ENCODE measurements around the gene RAG1.

RAG1 gene

DNA sequence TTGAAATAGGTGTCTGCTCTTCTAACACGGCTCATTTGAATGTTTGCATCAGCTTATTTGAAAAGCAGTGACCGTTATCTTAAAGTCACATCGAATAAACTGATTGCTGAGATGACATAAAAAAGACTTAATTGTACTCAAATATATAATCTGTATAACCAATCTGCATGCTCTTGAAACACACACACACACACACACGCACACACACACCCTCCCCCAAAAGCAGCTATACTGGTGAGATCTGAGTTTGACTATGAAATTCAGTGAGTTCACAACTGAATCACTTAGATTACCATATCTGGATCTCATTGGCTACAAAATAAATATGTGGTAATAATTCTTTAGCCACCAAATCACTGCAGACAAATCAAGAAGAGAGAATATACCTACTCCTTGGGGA is 22.7 kb downstream of the RAG1 start:
- WGBS, 2 experiments (ENCODE audit: insufficient coverage in 2 of 2): 80% methylated on average over 1 of the region's 4 CpGs; no CpG with 5 or more reads in 1 of the 2 experiments
- H3K4me1 ChIP-seq (ENCODE audit: control insufficient read depth, insufficient read depth, low read length, poor library complexity, severe bottlenecking): peaks cover 4% of the 10 kb centered on the region
- no peaks in the 10 kb centered on the region for H3K9me3 ChIP-seq (ENCODE audit: control insufficient read depth, low read length)
- H3K4me3 ChIP-seq (ENCODE audit: extremely low read depth, insufficient read depth, low read length, poor library complexity, severe bottlenecking): no peak overlapping the region
- H3K36me3 ChIP-seq (ENCODE audit: control insufficient read depth, insufficient read depth, low read length): no peaks in the 10 kb centered on the region
- no peak overlapping the region for H3K27ac ChIP-seq (ENCODE audit: low read depth, low read length, severe bottlenecking)

DNA sequence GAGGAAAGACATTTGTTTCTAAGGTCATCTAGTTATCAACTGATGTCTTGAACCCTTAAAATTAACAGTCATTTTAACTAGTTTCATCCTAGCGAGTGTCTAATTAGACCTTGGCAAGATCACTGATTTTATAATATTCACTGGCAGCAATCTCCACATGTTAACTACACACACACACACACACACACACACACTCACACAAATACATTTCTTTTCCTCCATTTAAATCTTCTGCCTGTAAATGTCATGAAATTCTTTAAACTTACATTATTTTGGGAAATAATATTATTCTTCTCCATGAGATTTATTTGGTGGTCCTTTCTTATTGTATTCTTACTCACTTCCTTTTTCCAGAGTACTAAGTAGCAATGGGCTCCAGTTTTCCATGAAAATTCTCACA is 23.6 kb downstream of the RAG1 start:
- no peaks in the 10 kb centered on the region for H3K36me3 ChIP-seq (ENCODE audit: control insufficient read depth, insufficient read depth, low read length)
- no peaks in the 10 kb centered on the region for H3K9me3 ChIP-seq (ENCODE audit: control insufficient read depth, low read length)
- WGBS, 2 experiments (ENCODE audit: insufficient coverage in 2 of 2): 75 to 83% methylated on average over 1 of the region's 1 CpG
- no peak overlapping the region for H3K4me3 ChIP-seq (ENCODE audit: extremely low read depth, insufficient read depth, low read length, poor library complexity, severe bottlenecking)
- no peak overlapping the region for H3K27ac ChIP-seq (ENCODE audit: low read depth, low read length, severe bottlenecking)
- H3K4me1 ChIP-seq (ENCODE audit: control insufficient read depth, insufficient read depth, low read length, poor library complexity, severe bottlenecking): peaks cover 4% of the 10 kb centered on the region

- 0% methylated on average over 10 to 12 of the region's 29 CpGs for WGBS, 2 experiments (ENCODE audit: insufficient coverage in 2 of 2)
Measured at GRCh38 chr11:36594316-36594989, 26.6 kb downstream of the RAG1 start, which contains the start of gene IFTAP. Gene IFTAP (plus strand): TSS chr11:36594502. CDS start chr11:36610104, 15,602 bp downstream.

DNA sequence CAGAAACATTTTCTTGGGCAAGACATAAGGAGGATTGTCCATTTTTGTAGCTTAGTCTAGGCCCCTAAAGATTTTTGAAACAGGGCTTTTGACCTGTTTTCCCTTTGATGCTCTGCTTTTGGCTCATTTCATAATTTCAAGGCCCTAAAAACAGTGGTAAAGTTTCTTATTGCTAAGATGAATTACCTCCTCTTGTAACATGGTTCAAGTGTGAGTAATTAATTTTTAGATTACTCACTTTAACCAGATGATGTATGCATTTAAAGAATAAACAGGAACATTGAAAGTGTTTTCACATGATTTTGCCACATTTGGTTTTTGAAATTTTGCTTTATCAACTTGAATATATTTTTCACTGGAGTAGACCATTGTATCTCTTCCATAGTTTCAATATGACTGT is 29.1 kb downstream of the RAG1 start:
- Histone ChIP-seq H3K36me3 (ENCODE audit: control insufficient read depth, insufficient read depth, low read length) (no peaks in the 10 kb centered on the region), H3K4me3 (ENCODE audit: extremely low read depth, insufficient read depth, low read length, poor library complexity, severe bottlenecking) (no peak overlapping the region), H3K9me3 (ENCODE audit: control insufficient read depth, low read length) (no peaks in the 10 kb centered on the region), H3K4me1 (ENCODE audit: control insufficient read depth, insufficient read depth, low read length, poor library complexity, severe bottlenecking) (peaks cover 4% of the 10 kb centered on the region), H3K27ac (ENCODE audit: low read depth, low read length, severe bottlenecking) (no peak overlapping the region)

More at GRCh38 chr11:36594316-36594989, 26.6 kb downstream of the RAG1 start, which contains the start of gene IFTAP:
- peak within 1 kb of the TSS; percentile 77 for H3K4me3 ChIP-seq (ENCODE audit: extremely low read depth, insufficient read depth, low read length, poor library complexity, severe bottlenecking)
- H3K36me3 ChIP-seq (ENCODE audit: control insufficient read depth, insufficient read depth, low read length): no peaks in the 10 kb centered on the region
- peak within 1 kb of the TSS; percentile 38 for H3K27ac ChIP-seq (ENCODE audit: low read depth, low read length, severe bottlenecking)
- peaks cover 4% of the 10 kb centered on the region for H3K4me1 ChIP-seq (ENCODE audit: control insufficient read depth, insufficient read depth, low read length, poor library complexity, severe bottlenecking)
- H3K9me3 ChIP-seq (ENCODE audit: control insufficient read depth, low read length): no peaks in the 10 kb centered on the region

- no peak within 1 kb of the TSS for H3K27ac ChIP-seq (ENCODE audit: low read depth, low read length, severe bottlenecking)
- H3K9me3 ChIP-seq (ENCODE audit: control insufficient read depth, low read length): no peaks in the 10 kb centered on the region
- 90 to 94% methylated on average over 2 of the region's 2 CpGs for WGBS, 2 experiments (ENCODE audit: insufficient coverage in 2 of 2)
Measured at GRCh38 chr11:36598051-36598450, 30.2 kb downstream of the RAG1 start, which contains the start of gene RAG2. Gene RAG2 (minus strand): TSS chr11:36598236. CDS start chr11:36594168, 4,068 bp downstream.

GRCh38 chr11:36600180-36600579 is 32.4 kb downstream of the RAG1 start:
- Histone ChIP-seq H3K27ac (ENCODE audit: low read depth, low read length, severe bottlenecking) (no peak overlapping the region), H3K36me3 (ENCODE audit: control insufficient read depth, insufficient read depth, low read length) (no peaks in the 10 kb centered on the region), H3K4me3 (ENCODE audit: extremely low read depth, insufficient read depth, low read length, poor library complexity, severe bottlenecking) (no peak overlapping the region), H3K9me3 (ENCODE audit: control insufficient read depth, low read length) (no peaks in the 10 kb centered on the region), H3K4me1 (ENCODE audit: control insufficient read depth, insufficient read depth, low read length, poor library complexity, severe bottlenecking) (peaks cover 1% of the 10 kb centered on the region)
- WGBS, 2 experiments (ENCODE audit: insufficient coverage in 2 of 2): 53 to 63% methylated on average over 4 to 5 of the region's 7 CpGs

More at GRCh38 chr11:36598051-36598450, 30.2 kb downstream of the RAG1 start, which contains the start of gene RAG2:
- H3K4me1 ChIP-seq (ENCODE audit: control insufficient read depth, insufficient read depth, low read length, poor library complexity, severe bottlenecking): peaks cover 4% of the 10 kb centered on the region
- H3K36me3 ChIP-seq (ENCODE audit: control insufficient read depth, insufficient read depth, low read length): no peaks in the 10 kb centered on the region
- no peak within 1 kb of the TSS for H3K4me3 ChIP-seq (ENCODE audit: extremely low read depth, insufficient read depth, low read length, poor library complexity, severe bottlenecking)

GRCh38 chr11:36601155-36601554 is 33.3 kb downstream of the RAG1 start:
- no peaks in the 10 kb centered on the region for H3K4me1 ChIP-seq (ENCODE audit: control insufficient read depth, insufficient read depth, low read length, poor library complexity, severe bottlenecking)
- no peak overlapping the region for H3K4me3 ChIP-seq (ENCODE audit: extremely low read depth, insufficient read depth, low read length, poor library complexity, severe bottlenecking)
- WGBS, 2 experiments (ENCODE audit: insufficient coverage in 2 of 2): 77 to 93% methylated on average over 1 to 2 of the region's 2 CpGs
- no peaks in the 10 kb centered on the region for H3K36me3 ChIP-seq (ENCODE audit: control insufficient read depth, insufficient read depth, low read length)
- H3K9me3 ChIP-seq (ENCODE audit: control insufficient read depth, low read length): no peaks in the 10 kb centered on the region
- no peak overlapping the region for H3K27ac ChIP-seq (ENCODE audit: low read depth, low read length, severe bottlenecking)

GRCh38 chr11:36602135-36602534 is 34.3 kb downstream of the RAG1 start:
- no peaks in the 10 kb centered on the region for H3K9me3 ChIP-seq (ENCODE audit: control insufficient read depth, low read length)
- no peaks in the 10 kb centered on the region for H3K4me1 ChIP-seq (ENCODE audit: control insufficient read depth, insufficient read depth, low read length, poor library complexity, severe bottlenecking)
- no peak overlapping the region for H3K4me3 ChIP-seq (ENCODE audit: extremely low read depth, insufficient read depth, low read length, poor library complexity, severe bottlenecking)
- no peaks in the 10 kb centered on the region for H3K36me3 ChIP-seq (ENCODE audit: control insufficient read depth, insufficient read depth, low read length)
- H3K27ac ChIP-seq (ENCODE audit: low read depth, low read length, severe bottlenecking): no peak overlapping the region

DNA sequence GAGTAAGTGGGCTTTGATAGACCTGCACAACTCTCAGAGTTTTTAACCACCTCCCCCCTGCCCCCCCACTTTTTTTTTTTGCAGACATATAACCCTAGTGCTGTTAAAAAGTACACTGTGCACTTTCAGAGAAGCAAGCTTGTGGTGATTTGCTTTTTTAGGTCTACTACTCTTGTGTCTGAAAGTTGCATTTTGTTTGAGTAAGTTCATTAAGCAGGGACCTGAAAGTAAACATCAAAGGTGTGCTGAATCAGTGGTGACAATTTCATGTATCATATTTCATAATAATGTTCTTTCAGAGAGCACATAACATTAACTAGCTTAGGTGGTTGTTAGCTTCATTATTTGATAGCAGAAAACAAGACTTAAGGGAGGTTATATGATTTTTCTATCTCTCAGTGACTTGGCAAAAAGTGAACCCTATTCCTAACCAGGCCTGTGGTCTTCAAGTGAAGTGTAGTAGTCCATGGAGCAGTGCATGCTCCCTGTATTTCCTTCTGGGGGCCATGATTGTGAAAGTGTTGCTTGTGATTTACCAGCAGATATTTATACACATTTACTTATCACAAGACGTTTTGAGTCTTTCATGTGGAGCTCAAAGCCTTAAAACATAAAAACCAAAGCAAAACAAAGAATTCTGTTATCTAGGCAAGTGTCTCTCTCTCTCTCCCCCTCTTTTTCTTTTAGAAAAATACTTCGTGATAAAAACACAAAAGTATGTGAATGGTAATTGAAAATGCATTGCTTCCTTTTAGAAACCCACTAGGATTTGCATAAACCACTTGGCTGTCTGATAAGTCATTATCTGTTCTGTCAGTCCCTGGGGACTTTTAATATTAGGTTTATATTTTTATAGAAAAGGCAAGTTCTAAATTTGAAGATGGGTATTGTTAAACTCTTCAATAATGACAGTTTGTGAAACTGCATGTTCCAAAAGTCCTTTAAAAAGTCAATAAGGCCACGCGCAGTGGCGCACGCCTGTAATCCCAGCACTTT is 37.7 kb downstream of the RAG1 start:
- WGBS, 2 experiments (ENCODE audit: insufficient coverage in 2 of 2): 93% methylated on average over 5 of the region's 6 CpGs
- no peaks in the 10 kb centered on the region for H3K4me1 ChIP-seq (ENCODE audit: control insufficient read depth, insufficient read depth, low read length, poor library complexity, severe bottlenecking)
- H3K9me3 ChIP-seq (ENCODE audit: control insufficient read depth, low read length): no peaks in the 10 kb centered on the region
- no peaks in the 10 kb centered on the region for H3K36me3 ChIP-seq (ENCODE audit: control insufficient read depth, insufficient read depth, low read length)
- H3K4me3 ChIP-seq (ENCODE audit: extremely low read depth, insufficient read depth, low read length, poor library complexity, severe bottlenecking): no peak overlapping the region
- no peak overlapping the region for H3K27ac ChIP-seq (ENCODE audit: low read depth, low read length, severe bottlenecking)

- Histone ChIP-seq H3K4me3 (ENCODE audit: extremely low read depth, insufficient read depth, low read length, poor library complexity, severe bottlenecking) (no peak overlapping the region), H3K9me3 (ENCODE audit: control insufficient read depth, low read length) (no peaks in the 10 kb centered on the region), H3K4me1 (ENCODE audit: control insufficient read depth, insufficient read depth, low read length, poor library complexity, severe bottlenecking) (no peaks in the 10 kb centered on the region), H3K27ac (ENCODE audit: low read depth, low read length, severe bottlenecking) (no peak overlapping the region), H3K36me3 (ENCODE audit: control insufficient read depth, insufficient read depth, low read length) (no peaks in the 10 kb centered on the region)
- 82 to 100% methylated on average over 1 of the region's 1 CpG for WGBS, 2 experiments (ENCODE audit: insufficient coverage in 2 of 2)
Measured at GRCh38 chr11:36608491-36609199, 40.8 kb downstream of the RAG1 start.
